HG03354 (cell line): Measurements from ENCODE around the gene RARA.
"Not testable (repeated sequence)": the region's sequence is repeated elsewhere in the genome, so short reads cannot be mapped to it uniquely, and the experiment has no call there.

ENCODE experiments used
- ATAC-seq: cut with Tn5 transposase; IDR thresholded peaks from one replicate; pipeline ENCODE4 v1.9.1; 2021; ENCODE audit warnings: mild to moderate bottlenecking; ENCODE audit not compliant: unreplicated experiment, poor library complexity, severe bottlenecking

The RARA gene

DNA sequence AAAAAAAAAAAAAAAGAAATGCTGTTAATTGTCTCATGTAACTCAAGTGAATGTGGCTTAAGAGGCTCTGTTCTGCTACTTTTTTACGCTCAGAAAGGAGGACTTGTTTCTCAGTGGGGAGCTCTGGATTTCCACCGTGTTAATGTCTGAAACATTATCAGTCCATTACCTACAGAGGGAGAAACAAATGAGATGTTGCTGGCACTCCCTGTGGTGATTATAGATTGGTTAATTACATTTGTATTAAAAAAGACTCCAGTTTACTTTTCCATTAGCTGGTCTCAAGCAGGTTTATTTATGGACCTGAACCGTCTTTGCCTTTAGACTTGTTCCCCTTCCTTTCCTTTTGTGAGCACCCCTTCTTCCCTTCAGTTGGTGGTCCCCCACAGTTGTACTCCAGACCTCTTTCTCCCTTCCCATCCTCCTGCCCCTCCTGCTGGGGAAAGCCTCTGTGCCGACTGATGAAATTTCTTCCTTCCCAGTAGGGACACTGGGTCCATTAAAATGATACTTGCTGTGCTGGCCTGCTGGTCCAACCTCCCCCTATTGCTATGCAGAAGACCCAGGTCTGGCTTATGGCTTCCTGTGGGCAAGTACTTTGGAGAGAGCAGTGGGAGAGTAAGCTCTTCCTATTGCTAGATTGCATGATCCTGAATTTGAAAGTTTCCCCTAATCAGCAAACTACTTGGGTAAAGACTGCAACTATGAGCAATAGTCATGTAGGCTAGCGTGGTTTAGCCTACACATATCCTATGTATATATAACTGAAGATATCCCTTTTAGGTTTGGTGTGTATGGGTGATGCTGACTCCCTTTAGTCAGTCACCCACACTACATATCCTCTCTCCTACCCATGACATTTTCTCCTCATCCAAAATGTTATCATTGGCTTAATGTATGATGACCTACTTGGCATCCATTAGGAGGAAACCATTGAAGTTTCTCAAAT lies 13.2 kb upstream of the RARA start:
- no peak for ATAC-seq

DNA sequence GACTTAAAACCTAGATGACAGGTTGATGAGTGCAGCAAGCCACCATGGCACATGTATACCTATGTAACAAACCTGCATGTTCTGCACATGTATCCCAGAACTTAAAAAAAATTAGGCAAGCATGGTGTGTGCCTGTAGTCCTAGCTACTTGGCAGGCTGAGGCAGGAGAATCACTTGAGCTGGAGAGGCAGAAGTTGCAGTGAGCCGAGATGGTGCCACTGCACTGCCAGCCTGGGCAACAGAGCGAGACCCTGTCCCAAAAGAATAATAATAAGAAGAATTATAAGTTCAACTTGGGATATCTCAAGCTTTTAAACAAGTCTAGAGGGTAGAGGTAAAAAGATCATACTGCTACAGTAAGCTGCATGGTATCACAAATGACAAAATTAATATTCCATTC lies 11.5 kb upstream of the RARA start:
- ATAC-seq = no peak

DNA sequence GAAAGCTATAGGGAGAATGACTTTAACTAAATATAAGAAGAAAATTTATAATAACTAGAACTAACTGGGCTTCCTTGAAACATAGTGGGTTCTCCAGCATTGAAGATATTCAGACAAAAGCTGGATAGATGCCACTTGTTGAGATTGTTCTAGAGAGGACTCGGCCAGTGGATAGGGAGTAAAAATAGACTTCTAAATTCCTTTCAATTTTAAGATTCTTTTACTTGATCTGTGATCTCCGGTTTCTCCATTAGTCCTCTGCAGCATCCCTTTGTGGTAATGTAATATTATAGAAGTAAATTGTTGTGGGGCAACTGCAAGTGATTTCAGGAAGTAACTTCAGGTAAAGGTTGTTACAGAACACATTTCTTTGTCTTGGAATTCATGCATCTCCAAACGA lies 10.3 kb upstream of the RARA start:
- ATAC-seq = no peak

DNA sequence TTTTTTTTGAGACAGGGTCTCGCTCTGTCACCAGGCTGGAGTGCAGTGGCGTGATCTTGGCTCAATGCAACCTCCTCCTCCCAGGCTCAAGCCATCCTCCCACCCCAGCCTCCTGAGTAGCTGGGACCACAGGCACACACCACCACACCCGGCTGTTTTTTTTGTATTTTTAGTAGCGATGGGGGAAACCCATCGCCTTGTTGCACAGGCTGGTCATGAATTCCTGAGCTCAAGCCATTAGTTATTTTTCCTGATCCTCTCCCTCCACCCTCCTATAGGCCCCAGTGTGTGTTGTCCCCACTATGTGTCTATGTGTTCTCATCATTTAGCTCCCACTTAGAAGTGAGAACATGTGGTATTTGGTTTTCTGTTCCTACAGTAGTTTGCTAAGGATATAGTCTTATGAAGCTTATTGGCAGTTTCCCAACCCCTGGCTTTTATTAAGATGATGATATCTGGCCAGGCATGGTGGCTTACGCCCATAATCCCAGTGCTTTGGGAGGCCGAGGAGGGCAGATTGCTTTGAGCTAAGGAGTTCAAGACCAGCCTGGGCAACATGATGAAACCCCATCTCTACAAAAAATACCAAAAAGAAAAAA lies 9.7 kb upstream of the RARA start:
- not testable (repeated sequence) for ATAC-seq

DNA sequence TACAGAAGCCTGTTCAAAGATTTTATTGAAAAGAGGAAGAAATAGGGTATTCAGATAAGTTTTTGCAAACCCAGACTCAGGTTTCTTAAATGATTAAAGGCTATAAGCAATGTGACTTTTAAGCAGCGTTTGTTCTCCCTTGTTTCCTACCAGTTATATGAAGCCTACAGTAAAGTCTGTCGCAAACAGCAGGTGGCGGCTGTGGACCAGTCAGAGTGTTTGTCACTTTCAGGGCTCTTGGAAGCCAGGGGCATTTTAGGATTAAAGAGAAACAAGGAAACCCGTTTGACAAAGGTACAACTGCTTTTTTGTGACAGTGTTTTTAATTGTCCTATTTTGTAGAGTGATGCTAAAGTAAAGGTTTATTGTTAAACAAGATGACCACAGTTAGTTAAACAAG lies 7.7 kb upstream of the RARA start:
- no peak for ATAC-seq

DNA sequence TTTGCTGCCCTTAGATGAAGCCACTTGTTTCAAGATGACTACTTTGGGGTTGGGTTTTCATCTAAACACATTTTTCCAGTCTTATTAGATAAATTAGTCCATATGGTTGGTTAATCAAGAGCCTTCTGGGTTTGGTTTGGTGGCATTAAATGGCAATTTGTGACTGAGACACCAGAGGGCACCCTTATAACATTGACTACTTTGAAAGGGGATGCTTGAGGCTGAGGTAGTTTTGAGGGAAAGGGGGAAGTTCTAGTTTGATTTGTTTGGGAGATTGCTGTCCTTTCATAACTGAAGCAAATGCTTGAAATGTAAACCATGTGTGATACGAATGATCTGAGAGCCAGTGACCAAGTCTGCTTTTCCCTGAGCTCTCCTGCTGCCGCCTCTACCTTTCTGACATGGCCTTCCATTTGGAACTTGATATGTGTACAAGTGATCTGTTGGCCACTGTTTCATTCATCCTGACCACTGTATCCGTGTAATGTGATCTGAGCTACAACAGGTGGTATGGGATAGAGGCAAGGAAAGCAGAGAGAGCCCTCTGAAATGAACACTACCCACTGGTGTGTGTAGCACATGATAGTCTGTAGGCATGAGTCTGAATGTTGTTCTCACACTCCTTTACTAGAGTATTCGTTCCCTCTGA lies 5.8 kb upstream of the RARA start:
- ATAC-seq = no peak

DNA sequence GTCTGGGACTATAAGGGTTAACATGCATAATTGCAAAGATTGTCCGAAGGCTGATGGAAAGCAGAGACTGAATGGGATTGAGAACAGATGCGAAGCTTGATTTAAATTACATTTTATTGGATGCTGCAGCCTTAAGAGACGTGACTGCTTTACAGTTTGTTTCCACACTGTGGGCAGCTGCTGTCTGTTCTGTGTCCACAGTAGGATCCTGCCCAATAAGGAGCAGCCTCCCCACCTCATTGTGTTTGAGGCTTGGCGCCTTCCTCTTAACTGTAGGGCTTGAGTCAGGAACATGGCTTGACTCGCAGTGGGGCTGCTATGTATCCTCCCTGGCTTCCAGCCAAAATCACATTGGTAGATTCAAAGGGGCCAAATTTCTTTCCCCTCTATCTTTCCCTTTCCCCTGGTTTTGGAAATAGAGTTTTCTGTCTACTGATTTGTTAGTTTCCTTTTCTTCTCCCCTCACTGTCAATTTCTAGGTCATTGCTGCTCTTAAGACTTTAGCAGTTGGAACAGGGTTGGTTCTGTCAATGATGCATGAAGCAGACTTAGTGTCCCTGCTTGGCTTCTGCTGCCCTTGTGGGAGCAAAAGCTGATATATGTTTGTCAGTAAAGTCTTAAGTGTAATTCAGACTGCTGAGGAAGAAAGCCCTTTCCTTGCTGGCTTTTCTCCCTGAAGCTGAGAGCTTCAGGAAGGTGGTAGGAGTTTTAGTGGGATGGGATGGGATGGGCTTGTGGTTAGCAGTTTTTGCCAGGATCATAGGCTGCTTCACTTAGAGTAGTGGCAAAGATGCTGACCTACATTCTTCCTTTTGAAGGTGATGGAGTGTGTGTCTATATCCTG lies 5.0 kb upstream of the RARA start:
- ATAC-seq = no peak

DNA sequence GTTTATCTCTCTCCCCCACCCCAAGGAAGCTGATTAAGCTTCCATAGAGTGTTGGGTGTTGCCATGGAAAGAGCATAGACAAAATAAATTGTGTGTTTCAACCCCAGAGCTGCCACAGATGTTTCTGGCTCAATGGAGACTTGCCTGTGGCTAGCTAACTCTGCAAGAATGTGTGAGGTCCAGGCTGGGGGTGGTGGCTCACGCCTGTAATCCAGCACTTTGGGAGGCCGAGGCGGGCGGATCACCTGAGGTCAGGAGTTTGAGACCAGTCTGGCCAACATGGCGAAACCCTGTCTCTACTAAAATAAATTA lies 4.5 kb upstream of the RARA start:
- ATAC-seq = not testable (repeated sequence)

DNA sequence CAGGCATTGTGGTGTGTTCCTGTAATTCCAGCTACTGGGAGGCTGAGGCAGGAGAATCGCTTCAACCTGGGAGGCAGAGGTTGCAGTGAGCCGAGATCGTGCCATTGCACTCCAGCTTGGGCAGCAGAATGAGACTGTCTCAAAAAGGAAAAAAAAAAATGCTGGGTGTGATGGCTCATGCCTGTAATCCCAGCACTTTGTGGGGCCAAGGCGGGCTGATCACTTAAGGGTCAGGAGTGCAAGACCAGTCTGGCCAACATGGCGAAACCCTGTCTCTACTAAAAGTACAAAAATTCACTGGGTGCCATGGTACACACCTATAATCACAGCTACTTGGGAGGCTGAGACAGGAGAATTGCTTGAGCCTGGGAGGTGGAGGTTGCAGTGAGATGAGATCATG lies 4.1 kb upstream of the RARA start:
- ATAC-seq = not testable (repeated sequence)

DNA sequence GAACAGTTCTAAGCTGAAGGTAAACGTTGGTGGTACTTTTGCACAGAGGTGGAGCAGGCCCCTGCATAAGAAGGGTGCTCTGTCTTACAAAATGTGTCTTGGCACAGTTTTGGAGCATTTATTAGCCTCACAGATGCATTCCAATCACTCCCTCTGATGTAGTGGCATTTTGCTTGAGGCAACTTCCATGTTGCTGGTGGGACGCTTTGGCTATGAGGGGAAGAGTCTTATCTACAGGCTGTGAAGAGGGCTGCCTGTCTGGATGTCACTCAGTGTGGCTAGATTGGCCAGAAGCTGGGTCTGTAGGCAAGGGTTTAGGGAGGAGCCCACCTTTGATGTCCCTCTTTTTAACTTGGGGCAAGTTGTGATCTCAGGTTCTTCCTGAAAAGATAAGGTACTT lies 2.6 kb upstream of the RARA start:
- ATAC-seq = no peak

DNA sequence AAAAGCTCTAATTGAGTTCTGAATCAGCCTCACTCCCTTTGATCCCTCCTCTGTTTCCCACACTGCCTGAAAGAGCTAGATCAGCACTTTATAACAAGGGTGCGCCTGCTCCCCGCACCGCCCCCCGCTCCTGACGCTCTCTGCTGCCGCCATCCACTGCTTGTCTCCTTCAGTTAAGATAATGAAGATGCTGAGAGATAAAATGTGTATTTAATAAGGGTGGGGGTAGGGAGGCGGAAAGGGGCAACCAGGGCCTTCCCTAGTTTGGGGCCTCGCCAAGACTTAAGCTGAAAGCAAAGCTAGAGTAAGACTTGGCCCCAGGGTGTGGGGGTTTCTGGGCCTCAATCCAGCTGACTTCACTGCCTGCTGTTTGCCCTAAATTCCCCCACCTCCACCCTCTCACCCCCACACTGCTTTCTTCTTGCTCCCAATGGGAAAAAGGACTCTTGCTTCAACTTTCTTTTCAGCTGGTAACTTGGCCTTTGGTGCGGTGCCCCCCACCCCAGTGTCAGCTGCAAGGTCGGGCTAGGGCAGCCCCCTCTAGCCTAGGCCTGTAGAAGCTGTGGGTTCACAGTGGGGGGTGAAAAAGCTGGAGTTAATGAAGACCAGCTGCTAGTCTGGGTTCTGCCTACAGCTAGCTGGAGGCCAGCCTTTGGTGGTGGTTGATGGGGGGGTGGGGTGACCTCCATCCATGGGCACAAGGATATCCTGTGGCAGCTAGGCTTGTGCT lies 1.8 kb upstream of the RARA start:
- no peak for ATAC-seq

DNA sequence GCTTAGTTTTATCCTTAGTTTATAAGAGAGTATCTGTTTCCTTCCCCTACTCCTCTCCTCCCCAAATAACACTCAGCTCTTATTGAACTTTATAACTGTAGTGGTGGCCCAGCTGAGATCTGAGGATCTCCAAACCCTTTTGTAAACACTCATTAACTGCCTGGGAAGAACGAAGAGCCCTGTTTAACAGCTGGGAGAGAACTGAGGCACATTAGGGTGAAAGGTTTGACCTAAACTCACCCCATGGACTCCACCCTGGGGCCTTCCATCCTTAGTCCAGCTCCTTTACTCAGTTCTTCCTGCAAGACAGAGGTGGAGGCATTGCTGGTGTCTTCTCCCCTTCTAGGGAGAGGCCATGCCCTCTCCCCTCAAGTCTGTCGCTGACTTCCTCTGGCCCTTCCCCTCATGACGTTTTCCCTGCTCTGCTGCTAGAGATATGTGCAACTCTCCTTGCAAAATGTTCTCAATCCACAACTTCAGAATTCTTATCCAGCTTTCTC lies 1.2 kb upstream of the RARA start:
- ATAC-seq = no peak

DNA sequence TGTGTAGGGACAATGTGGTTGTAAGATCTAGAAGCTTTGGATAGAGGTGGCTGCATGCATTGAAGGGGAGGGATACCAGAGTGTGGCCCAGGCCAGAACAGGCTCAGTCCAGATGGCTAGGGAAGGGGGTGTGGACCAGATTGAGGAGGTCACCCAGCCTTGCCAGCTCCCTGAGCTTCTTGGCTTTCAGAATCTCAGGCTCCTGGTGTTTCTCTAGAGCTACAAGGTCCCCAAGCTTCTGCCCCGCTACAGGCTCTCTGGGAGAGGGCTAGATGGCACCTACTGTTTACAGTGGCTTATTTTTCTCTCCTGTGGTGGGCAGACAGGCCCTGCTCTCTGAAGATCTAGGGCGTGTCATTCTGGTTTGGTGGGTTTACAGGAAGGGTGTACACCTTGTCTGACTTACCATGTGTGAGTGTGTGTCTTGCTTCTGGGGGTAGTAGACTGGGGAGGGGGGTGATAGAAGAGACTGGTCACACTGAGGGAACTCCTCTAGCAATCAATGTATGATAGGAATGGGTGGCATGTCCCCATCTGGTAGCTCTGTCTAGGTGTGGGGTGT lies 1.1 kb downstream of the RARA start:
- no peak for ATAC-seq

DNA sequence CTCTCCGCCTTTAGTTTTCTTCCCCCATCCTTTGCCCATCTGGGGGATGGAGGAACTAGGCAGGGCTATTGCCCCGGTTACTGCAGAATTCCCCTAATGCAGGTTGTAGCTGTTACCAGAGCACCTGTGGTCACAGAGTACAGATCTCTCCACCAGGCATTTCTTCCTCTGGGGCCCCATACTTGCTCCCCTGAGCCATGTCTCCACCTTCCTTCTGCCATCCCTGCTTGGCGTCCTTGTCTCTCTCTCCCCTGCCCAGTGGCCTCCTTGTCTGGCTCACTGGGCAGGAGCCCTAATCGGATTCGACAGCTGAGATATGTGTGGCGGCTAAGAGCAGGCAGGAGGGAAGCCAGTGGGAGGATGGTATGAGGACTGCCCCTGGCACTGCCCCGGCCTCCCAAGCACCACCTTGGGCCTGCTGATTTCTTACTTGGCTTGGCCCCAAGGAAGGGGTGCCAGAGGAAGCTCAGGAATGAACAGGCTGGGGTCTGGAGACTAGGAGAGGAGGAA lies 2.0 kb downstream of the RARA start:
- ATAC-seq = no peak

DNA sequence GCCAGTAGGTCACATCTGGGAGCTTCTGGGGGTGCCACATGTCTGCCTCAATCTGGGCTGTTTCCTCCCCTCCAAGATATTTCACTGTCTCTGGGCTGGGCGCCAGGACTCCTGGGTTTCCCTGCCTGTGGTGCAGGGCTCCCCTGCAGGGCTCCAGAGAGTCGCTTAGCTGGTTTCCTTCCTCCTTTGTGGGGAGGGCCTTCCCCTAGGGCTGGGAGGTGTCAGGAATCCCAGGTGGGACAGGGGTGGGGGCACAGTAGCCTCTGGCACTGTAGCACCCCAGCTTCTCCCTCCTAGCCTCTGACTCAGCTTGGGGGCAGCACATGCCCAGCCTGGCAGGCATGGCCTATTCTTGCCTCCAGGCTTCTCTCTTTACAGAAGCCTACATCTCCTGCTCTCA lies 2.6 kb downstream of the RARA start:
- no peak for ATAC-seq

DNA sequence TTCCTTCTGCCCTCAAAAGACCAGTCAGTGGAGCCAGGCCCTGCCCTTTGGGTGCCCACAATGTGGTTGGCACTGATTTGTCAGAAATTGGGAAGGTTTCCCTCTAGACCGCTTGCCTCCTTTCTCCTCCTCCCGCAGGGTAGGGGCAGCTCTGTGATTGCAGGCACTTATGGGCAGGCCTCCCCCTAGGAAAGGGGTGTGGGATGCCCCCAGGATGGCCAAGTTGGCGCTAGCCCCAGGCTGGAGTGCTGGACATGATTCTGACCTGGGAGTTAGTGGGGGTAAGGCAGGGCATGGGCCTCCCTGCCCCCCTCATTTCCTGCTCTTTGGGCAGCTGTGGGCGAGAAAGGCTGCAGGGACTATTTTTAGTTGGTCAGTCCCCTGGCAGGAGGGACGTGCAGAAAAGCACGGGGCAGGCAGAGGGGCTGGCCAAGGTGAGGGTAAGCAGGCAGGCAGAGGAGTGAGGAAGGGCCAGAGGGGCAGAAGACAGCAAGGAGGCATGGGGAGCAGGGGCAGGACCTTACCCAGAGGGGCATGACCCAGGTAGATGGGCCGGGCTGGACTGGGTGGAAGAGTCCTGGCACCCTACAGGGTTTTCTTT lies 3.3 kb downstream of the RARA start:
- no peak for ATAC-seq

DNA sequence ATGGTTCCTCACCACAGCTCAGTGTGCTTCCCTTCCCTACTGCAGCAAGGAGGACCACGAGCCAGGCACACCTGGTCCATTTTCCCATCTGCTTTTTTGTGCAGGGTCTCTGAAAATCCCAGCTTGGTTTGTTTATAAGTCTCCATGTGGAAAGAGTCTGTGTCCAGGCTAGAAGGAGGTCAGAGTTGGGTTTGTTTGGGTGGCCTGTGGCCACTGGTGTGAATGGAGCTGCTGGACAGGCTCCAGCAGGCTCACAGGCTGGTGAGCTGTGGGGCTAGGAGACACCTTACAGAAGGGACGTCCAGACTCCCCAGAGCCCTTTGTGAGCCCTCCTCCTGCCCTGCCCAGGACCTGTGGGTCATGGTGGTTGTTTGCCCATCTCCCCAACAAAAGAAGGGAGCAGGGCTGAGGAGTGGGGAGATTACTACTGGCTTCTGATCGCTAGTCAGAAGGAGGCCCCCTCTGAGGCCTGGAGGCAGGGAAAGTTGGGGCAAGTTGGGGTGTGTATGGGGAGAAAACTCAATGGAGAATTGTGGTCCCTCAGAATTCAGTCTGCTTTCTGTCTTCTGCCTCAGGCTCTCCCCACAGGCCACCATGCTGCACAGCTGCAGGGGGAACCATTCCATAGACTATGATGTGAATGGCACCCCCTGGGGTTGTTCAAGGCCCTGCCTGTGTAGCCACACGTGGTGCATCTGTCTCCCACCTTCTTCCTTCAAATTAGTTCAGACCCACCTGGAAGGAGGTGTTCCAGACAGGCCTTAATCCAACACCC lies 4.1 kb downstream of the RARA start:
- ATAC-seq = no peak
